Measurements from ENCODE around the gene PIWIL4.

The PIWIL4 gene
- 2.5 to 3.4 reads per million in 2 donors for total RNA-seq

DNA sequence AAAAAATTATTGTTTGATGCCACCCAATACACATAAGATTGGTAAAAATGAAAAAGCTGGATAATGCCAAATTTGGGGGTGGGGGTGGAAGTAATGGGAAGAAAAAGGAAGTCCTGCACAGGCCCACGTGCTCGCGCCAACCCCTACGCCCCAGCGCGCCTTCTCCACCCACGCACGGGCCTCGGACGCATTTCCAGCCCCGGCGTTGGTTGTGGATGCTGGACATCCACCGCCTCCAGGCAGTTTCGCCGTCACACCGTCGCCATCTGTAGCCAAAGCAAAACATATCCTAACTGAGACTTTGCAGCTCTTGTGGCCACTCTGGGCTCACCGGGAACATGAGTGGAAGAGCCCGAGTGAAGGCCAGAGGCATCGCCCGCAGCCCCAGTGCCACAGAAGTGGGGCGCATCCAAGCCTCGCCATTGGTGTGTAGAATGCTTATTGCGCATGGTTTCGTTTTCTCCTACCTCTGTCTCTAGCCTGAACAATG, at the start of gene PIWIL4:
Gene PIWIL4, plus strand, starts transcription at position 188 of the 490 bp plus-strand sequence. Its CDS starts 151 bp downstream, at position 339.
- no peak for DNase-seq

DNA sequence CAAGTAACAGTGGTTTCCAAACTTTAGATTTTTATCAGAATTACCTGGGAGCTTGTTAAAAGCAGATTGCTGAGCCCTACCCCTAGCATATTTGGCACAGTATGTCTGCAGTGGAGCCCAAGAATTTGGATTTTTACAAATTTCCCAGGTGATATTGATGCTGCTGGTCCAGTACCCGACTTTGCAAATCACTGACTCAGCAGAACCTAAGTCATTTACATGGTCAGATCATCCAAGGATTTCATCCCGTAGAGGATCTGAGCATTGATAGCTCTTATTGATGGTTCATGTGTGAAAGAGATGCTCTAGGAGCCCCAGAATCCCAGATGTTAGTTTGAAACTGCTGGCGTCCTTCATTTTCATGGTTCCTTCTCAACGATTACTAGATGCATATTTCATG, 48.9 kb upstream of the PIWIL4 start:
- no peak for DNase-seq

DNA sequence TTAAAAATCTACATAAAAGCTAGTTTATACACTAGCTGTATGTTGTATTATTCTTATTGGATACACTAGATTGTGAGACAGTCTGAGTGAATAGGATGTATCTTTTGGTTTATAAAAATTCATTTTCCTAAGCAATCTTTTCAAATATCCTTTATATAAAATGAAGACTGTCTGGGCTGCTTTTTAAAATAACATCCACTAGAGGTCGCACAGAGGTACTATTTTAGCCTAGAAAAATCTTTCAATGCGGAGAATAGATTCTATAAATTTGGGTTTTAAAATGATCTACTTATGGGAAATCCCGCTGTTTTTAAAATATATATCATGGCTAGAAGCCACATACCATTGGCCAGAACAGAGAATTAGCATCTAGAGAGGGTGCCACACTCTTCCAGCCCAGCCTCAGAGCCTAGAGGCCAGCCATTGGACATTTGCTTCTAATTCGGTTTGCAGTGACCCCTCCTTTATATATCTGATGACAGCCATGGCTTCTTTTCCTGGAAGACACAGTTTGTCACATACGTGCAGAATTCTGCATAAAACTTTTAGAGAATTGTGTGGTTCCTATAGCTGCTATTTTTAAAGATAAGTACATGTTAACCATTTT, 47.6 kb upstream of the PIWIL4 start:
- peak in 1 of 5 experiments; percentile 21 for DNase-seq

DNA sequence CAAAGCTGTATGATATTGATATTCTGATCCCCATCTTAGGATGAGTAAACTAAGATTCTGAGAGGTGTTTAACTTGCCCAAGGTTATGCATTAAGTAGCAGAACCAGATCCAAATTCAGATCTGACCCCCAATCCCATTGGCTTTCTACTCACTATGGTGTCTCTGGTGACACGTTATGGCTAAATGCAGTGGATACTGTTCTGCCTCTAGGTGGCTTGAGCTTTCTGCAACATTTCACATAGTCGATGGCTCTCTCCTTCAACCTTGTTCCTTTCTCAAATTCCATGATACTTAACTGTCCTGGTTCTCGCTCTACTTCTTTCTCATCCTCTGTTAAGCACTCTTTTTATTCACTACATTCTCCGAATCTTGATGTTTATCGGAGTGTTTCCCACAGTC, 45.5 kb upstream of the PIWIL4 start:
- no peak for DNase-seq

DNA sequence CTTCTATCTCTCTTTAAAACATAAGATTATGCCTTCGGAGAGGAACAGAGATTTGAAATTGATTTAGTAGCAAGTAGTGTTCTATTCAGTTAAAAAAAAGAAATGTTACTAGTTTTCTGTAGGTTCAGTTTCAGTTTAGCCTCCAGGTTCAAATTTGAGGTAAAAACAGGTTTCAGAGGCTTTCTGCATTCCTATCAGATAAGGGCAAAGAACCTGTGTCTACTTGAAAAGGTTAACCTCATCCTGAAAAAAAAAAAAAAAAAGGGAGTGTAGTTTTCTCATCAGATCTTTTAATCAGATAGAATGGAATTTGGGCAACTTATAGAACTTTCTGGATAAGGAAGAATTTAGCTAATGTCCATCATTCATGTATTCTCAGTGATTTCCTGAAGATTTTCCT, 42.8 kb upstream of the PIWIL4 start:
- DNase-seq: no peak

DNA sequence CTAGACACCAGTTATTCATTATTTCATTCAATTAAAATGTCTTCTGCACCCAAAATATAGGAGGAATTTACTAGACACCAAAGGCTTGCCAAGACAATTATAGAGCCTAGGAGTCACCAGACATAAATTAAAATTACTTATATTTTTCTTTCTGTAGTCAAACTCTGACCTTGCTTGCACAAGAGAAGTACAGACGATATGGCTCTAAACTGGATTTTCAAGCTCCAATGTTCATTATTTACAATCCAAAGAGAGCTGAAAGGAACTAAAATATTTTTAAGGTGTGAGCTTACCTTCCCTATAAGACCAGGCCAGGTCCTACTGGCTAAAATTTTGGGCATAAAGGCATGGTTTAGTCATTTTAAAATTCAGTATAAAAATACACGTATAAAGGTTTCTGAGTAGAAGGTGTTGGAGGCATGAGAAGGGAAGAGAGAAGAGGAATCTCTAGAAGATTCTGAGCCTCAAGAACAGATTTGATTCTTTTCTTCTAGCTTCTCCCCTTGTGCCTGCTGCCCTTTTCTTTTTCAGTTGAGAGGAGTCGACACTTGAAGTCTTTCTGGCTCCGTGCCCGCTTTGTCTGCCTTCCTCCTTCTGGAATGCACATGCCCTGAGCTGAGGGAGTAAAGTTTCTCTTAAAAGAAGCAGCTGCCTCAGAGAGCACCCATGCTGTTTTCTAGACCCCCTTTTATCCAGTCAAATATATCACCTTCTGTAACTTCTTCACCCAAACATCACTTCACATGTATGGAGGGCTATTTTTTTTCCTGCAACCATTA, 41.4 kb upstream of the PIWIL4 start:
- no peak for DNase-seq

DNA sequence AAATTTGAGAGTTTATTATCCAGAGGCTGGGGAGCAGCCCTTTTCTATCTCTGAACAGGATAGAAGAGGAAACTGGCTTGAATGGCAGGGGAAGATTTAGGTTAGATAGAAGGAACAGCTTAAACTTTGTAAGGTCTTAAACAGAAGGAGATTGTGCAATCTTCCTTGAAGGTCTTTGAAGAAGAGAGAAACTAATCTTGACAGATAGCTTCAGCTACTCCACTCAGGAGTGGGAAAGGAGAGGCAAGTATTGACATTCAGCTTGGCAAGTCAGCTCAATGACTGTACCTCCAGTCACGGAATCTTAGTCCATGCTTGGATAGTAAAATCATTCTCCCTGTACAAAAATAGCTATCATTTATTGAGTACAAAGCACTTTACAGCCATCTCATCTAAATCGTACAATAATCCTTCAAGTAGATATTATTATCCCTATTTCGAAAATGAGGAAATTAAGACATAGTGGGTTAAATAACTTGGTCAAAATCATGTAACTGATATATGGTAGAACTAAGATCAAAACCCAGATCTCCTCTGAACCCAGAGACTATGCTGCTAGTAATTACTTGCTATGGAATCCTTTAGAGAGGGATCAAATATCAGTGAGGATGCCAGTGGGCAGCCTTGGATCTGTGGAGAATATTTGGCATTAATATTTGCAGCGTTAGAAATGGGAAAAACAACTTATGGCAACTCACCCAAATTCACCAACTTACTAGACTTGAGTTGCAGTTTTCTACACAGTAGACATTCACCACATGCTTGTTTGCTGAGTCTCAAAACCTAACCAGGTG, 40.3 kb upstream of the PIWIL4 start:
- DNase-seq: no peak

DNA sequence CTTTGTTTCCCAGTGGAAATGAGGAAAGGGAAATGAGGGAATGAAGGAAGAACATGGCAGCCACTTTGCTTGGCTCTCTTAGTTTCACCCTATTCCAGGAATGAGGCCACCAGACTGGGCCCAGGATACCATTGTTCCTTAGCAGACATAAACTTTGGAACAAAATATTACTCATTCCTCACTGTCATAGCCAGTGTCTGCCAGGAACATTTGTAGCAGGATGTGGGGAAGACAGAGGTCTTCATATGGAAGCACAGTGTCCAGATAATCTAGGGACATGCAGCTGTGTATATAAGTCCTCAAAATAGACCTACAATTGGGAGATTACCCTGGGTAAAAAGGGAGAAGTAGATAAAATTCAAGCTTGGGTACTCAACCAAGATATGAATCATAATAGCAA, 38.6 kb upstream of the PIWIL4 start:
- DNase-seq: no peak

DNA sequence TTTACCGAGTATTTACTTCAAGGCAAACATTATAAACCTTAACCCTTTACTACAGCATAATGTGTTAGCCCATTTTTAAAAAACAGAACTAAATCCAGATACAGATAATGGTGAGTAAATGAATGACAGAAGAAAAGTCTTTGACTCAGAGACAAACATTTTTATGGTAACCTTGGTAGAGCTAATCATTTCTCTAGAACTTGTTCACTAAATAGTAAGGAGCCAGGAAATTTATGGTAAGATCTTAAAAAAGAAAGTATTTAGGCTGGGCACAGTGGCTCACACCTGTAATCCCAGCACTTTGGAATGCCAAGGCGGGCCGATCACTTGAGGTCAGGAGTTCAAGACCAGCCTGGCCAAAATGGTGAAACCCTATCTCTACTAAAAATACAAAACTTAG, 35.0 kb upstream of the PIWIL4 start:
- no peak for DNase-seq

DNA sequence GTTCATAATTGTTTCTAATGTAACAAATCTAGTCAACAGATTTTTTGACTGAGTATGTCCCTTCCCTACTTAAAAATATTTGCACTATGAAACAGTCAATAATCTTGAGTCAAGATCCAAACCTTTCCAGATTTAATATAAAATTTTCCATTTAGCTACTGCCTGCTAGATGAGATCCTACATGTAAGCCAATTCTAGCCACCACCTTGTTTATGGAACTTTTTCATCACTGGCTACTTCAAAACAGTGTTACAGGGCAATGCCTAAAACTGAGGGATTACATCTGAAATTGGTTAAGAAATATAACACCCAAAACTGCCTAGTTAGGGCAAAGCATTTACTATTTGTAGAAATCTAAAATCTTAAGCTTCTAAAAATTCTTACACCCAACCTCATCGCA, 34.0 kb upstream of the PIWIL4 start:
- DNase-seq: no peak

DNA sequence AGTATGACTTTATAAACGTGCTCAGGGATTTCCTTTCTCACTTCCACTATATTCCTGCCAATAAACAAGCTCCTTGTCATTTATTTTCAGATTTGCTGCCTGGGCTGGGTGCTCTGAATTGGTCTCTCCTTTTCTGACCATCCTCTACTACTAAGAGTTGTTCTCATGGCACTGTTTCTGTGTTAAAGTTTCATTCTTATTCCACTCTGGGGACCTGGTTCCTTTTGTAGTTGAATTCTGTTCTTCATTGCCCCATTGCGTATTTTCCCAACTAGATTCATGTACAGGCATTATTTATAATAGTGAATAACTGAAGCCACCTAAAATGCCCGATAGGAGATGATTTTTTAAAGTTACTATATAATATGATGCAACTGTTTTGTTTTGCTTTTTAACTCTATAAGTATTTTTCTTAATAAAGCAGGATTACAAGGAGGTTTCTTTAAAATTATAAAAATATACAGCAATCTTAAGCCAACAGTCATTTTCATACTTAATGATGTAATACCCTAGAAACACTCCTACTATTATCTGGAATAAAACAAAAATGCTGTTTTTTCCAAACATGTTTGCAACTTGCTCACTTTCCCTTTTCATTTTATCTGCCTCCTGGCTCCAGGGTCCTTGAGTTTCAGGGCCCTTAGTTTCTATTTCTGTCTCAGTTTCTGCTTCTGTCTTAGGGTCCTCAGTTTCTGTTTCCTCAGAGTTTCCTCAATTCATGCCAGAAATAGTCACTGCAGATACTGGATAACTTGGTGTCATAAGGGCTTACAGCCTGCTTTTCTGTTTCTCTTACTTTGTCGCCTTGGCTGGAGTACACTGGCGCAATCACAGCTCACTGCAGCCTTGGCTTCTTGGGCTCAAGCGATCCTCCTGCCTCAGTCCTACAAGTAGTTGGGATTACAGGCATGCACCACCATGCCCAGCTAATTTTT, 33.2 kb upstream of the PIWIL4 start:
- no peak for DNase-seq

DNA sequence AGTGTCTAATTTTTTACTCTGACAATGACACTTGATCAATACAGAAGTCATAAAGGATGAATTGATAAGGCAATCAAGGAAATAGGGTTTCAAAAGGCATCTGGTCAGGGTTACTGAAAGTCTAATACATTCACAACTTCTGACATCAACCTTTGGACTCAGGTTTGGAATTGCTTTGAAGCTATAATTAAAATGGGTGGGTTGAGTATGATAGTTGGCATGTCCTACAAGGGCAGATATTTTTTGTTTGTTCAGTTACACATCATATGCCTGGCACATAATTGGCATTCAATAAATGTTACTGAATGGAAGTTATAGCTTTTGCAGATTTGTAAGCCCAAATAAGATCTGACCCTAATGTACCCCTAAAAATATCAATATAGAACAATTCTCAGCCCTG, 30.8 kb upstream of the PIWIL4 start:
- DNase-seq: no peak

DNA sequence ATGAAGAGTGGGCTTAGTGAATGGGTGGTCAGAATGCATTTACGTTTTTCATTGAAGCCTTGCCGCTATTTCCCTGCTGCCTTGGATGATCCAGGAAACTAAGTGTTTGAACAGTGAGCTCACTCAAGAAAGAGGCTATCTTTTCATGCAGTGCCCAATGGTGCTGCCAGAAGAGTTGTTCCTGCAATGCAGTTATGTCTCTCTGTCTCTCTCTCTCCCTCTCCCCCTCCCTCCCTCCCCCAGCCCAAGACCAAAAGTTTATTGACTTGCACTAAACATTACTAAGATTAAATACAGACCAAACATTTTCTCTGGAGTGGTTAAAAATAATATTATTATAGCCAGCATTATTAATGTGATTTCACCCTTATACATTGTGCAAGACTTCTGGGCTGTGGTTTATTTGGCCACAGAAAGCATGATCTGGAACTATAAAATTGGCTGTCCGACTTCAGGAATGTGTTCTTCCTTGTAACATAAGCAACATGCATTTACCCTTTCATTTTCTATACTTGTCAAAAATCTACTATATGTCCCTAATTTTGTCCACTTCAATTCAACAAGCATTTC, 30.1 kb upstream of the PIWIL4 start:
- DNase-seq: no peak

DNA sequence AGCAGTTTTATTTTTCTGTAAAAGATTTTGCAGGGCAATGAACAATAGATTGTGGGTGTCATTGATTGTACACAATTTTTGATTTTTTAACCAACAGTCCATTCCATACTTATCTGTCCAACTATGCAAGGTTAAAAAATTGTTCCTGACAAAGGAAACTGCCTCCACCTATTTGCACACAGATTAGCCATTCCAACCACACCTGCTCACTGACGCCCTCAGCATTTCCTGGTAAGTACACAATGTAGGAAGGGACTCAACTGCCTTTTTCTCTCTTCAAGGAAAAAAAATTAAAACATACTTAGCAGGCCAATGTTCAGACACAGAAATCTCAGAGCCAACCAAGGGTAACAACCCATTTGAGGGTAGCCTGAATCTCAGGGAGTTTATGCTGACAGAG, 27.7 kb upstream of the PIWIL4 start:
- DNase-seq: no peak

DNA sequence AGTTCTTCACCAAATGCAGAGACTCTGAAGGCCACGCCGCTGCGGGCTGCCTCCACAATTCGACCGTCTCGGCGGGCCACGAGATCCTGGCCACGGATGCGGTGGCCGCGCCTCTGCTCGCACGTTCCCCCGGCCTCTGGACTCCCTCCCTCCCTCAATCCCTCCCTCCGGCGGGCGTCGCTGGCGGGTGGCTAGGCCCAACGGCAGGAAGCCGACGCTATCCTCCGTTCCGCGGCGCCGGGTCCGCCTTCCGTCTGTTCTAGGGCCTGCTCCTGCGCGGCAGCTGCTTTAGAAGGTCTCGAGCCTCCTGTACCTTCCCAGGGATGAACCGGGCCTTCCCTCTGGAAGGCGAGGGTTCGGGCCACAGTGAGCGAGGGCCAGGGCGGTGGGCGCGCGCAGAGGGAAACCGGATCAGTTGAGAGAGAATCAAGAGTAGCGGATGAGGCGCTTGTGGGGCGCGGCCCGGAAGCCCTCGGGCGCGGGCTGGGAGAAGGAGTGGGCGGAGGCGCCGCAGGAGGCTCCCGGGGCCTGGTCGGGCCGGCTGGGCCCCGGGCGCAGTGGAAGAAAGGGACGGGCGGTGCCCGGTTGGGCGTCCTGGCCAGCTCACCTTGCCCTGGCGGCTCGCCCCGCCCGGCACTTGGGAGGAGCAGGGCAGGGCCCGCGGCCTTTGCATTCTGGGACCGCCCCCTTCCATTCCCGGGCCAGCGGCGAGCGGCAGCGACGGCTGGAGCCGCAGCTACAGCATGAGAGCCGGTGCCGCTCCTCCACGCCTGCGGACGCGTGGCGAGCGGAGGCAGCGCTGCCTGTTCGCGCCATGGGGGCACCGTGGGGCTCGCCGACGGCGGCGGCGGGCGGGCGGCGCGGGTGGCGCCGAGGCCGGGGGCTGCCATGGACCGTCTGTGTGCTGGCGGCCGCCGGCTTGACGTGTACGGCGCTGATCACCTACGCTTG, 23.2 kb upstream of the PIWIL4 start, which contains the start of gene FUT4:
Gene FUT4, plus strand, starts transcription at position 227 of the 951 bp plus-strand sequence. Its CDS starts 213 bp downstream, at position 440.
- DNase-seq: peak; percentile 41 to 85 (median 60)

DNA sequence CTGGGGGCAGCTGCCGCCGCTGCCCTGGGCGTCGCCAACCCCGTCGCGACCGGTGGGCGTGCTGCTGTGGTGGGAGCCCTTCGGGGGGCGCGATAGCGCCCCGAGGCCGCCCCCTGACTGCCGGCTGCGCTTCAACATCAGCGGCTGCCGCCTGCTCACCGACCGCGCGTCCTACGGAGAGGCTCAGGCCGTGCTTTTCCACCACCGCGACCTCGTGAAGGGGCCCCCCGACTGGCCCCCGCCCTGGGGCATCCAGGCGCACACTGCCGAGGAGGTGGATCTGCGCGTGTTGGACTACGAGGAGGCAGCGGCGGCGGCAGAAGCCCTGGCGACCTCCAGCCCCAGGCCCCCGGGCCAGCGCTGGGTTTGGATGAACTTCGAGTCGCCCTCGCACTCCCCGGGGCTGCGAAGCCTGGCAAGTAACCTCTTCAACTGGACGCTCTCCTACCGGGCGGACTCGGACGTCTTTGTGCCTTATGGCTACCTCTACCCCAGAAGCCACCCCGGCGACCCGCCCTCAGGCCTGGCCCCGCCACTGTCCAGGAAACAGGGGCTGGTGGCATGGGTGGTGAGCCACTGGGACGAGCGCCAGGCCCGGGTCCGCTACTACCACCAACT, 22.4 kb upstream of the PIWIL4 start:
- peak in 1 of 5 experiments; percentile 4 for DNase-seq

DNA sequence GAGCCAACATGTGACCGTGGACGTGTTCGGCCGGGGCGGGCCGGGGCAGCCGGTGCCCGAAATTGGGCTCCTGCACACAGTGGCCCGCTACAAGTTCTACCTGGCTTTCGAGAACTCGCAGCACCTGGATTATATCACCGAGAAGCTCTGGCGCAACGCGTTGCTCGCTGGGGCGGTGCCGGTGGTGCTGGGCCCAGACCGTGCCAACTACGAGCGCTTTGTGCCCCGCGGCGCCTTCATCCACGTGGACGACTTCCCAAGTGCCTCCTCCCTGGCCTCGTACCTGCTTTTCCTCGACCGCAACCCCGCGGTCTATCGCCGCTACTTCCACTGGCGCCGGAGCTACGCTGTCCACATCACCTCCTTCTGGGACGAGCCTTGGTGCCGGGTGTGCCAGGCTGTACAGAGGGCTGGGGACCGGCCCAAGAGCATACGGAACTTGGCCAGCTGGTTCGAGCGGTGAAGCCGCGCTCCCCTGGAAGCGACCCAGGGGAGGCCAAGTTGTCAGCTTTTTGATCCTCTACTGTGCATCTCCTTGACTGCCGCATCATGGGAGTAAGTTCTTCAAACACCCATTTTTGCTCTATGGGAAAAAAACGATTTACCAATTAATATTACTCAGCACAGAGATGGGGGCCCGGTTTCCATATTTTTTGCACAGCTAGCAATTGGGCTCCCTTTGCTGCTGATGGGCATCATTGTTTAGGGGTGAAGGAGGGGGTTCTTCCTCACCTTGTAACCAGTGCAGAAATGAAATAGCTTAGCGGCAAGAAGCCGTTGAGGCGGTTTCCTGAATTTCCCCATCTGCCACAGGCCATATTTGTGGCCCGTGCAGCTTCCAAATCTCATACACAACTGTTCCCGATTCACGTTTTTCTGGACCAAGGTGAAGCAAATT, 21.7 kb upstream of the PIWIL4 start:
- no peak for DNase-seq

DNA sequence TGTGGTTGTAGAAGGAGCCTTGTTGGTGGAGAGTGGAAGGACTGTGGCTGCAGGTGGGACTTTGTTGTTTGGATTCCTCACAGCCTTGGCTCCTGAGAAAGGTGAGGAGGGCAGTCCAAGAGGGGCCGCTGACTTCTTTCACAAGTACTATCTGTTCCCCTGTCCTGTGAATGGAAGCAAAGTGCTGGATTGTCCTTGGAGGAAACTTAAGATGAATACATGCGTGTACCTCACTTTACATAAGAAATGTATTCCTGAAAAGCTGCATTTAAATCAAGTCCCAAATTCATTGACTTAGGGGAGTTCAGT, 21.1 kb upstream of the PIWIL4 start:
- no peak for DNase-seq

DNA sequence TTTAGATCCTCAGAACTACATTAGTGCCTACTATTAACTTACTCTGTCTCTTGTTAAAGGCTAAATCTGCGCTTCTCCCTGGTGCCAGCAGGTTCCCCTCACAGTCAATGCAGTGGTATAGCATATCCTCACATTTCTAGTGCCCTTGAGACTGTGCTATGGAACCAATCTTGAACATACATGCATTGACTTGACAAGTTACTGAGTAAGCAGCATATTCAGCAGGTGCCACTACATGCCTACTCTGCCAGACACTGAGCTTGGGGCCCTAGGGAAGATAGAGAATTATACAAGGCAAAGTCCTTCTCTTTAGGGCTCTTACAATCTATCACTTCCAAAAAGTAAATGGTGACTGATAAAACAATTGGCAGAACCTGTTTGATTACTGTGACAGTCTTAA, 20.3 kb upstream of the PIWIL4 start:
- peak in 1 of 5 experiments; percentile 33 for DNase-seq

All from T-helper 2 cell (primary cell).